IPS DF 6.9 (cell line): ENCODE measurements around the gene PTPRD.

Experiments
- DNase-seq: peaks from one replicate; pipeline ENCODE4 v3.0.0-alpha.2; 2013; ENCODE audit warnings: low read depth, low spot score
- H3K27ac ChIP-seq: one replicate; pipeline ENCODE4 v1.5.1; 2013; ENCODE audit warnings: low read length, control low read depth
- H3K27me3 ChIP-seq: 2 replicates; pipeline ENCODE4 v1.6.1; 2013; ENCODE audit warnings: mild to moderate bottlenecking, low read length; ENCODE audit not compliant: control insufficient read depth, insufficient read depth
- H3K36me3 ChIP-seq: 2 replicates; pipeline ENCODE4 v1.6.1; 2013; ENCODE audit warnings: low read length; ENCODE audit not compliant: control insufficient read depth, insufficient read depth
- H3K4me1 ChIP-seq: 2 replicates; pipeline ENCODE4 v1.6.1; 2013; ENCODE audit warnings: low read length; ENCODE audit not compliant: control insufficient read depth, insufficient read depth
- H3K4me3 ChIP-seq: 2 replicates; pipeline ENCODE4 v1.5.1; 2013; ENCODE audit warnings: mild to moderate bottlenecking, low read length
- H3K9me3 ChIP-seq: 2 replicates; pipeline ENCODE4 v1.6.1; 2013; ENCODE audit warnings: low read length, inconsistent platforms; ENCODE audit not compliant: control insufficient read depth, insufficient read depth
- WGBS: extraction: QIAGEN DNeasy Blood & Tissue Kit; methylation state at CpG from one replicate; pipeline ENCODE4 v1.1.7; 2013; ENCODE audit warnings: mixed read lengths, missing lambda C conversion rate; ENCODE audit not compliant: insufficient read length, insufficient coverage; 5-methylcytosine and 5-hydroxymethylcytosine counted together

Gene PTPRD

DNA sequence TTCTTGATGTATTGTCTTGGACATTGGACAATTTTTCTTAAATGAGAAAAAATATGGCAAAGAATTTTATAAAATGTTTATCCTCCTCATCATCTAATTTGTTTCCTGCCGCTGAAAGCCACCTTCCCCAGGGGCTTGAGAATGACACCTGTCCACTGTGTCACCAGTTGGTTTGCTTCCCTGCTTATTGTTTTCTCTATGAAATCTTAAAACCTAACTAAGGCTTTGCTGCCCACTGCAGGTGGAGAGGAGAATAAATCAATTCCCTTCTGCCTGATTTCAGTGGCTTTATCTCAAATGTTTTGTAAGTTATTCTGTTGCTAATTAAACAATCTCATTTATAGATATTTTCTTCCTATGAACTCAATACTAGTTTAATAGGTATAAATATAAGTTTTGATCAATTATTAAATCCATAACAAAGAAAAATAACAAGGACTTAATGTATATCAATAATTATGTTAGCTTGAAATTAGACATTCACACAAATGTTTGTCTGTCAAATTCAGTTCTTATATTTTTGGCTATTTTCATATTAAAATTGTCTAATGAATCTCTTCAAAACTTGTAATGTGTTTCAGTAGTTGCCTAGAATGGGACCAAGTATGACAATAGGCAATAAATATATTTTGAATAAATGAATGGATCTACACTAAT lies 822.5 kb downstream of the PTPRD start:
- Histone ChIP-seq H3K27me3 (no peaks in the 10 kb centered on the region), H3K4me3 (no peak overlapping the region), H3K9me3 (no peaks in the 10 kb centered on the region), H3K4me1 (no peaks in the 10 kb centered on the region), H3K36me3 (no peaks in the 10 kb centered on the region), H3K27ac (no peak overlapping the region)
- DNase-seq = peak; percentile 2
- WGBS = no CpG with 5 or more reads among the region's 1 CpG

DNA sequence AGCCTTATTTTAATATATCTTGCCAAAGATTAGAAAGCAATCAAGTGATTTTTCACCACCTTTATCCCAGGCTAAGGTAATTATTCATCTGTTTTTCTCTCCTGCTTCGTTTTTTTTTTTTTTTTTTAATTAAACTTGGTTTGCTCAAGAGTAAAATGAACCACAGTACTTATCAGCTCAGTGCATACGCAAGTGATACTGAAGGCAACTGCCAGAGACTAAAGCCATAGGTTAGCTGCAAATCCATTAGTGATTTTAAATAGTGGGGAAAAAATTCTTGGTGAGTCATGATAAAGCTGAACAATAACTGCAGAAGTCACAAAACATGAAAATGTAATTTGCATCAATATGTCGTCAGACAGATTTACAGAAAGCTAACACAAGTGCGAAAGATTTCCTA lies 829.1 kb downstream of the PTPRD start:
- Histone ChIP-seq H3K27ac (no peak overlapping the region), H3K9me3 (no peaks in the 10 kb centered on the region), H3K4me3 (no peak overlapping the region), H3K27me3 (no peaks in the 10 kb centered on the region), H3K36me3 (no peaks in the 10 kb centered on the region), H3K4me1 (no peaks in the 10 kb centered on the region)
- no peak for DNase-seq
- WGBS = no CpG with 5 or more reads among the region's 4 CpGs

DNA sequence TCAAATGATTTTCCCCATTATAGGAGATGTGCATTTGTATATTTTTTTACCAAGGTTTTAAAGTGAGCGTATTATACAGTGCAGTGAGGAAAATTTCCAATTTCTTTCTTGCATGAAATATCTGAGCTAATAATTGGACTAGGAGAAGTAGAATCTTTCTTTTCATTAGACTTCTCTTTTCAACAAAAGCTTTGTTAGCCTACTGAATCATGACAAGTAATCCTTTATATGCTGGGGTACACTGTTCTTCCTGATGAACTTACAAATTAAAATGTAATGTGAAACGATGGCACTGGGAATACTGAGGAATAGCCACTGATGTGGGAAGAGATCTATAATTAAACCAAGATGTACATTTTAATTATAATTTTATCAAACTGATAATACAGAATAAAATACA lies 829.6 kb downstream of the PTPRD start:
- WGBS = no CpG with 5 or more reads among the region's 2 CpGs
- no peaks in the 10 kb centered on the region for H3K4me1 ChIP-seq
- no peaks in the 10 kb centered on the region for H3K36me3 ChIP-seq
- H3K9me3 ChIP-seq = no peaks in the 10 kb centered on the region
- no peak overlapping the region for H3K27ac ChIP-seq
- no peak for DNase-seq
- H3K4me3 ChIP-seq = no peak overlapping the region
- H3K27me3 ChIP-seq = no peaks in the 10 kb centered on the region

DNA sequence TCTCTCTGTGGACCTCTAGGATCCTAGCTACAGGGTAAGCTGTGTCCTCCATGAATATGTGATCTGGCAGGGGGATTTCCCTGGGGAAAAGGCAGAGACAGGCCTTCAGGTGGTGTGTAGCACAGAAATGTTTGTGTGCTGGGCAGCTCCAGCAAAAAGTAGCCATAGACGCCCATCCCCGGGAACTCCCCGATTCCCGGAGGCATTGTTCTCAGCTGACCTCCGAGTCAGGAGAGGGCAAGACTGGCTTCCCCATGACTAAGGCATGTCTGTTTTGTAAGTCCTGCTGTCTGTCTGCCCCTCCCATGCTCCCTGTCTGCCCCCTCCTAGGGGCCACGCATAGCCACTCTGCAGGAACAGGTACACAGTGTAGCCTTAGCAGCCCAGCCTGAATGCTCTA lies 834.5 kb downstream of the PTPRD start:
- Histone ChIP-seq H3K36me3 (no peaks in the 10 kb centered on the region), H3K4me1 (no peaks in the 10 kb centered on the region), H3K27ac (no peak overlapping the region), H3K4me3 (no peak overlapping the region), H3K9me3 (no peaks in the 10 kb centered on the region), H3K27me3 (no peaks in the 10 kb centered on the region)
- no peak for DNase-seq
- no CpG with 5 or more reads among the region's 6 CpGs for WGBS

DNA sequence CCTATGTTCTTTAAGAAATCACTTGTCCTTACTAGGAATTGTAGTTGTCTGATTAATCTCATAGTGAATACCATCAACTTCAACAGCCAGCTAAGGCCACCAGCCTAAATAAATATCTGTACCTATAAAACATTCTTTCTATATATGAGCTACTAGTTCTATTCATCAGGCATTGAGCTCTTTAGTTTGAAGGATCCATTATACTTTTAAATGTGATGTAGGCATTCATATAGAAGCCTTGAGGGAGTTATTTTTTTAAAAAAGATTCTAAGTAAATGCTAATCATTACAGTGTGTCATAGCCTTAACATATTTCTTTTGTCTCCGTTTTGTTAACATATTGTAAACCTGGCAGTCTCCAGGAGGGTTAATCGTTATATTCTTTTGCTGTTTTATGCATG lies 838.3 kb downstream of the PTPRD start:
- Histone ChIP-seq H3K27me3 (no peaks in the 10 kb centered on the region), H3K9me3 (no peaks in the 10 kb centered on the region), H3K36me3 (no peaks in the 10 kb centered on the region), H3K4me3 (no peak overlapping the region), H3K4me1 (no peaks in the 10 kb centered on the region), H3K27ac (no peak overlapping the region)
- DNase-seq = no peak
- no CpG with 5 or more reads among the region's 2 CpGs for WGBS

DNA sequence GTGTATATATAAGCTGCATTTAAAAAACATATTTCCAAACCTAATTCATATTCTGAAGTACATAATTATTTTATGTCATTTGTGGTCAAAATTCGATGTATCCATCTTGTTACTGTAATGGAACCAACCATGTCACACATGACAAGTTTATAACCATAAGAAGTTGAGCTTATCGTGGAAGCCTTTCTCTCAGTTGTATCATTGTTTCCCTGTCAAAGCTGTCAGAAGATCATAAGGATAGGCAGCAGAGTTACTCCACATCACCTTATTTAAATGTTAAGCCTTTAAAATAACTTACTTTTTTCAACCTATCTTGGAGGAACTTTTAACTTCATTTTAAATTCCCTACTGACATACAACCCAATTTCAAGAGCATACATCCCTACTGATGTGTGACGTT lies 841.5 kb downstream of the PTPRD start:
- WGBS = no CpG with 5 or more reads among the region's 3 CpGs
- Histone ChIP-seq H3K27ac (no peak overlapping the region), H3K4me1 (no peaks in the 10 kb centered on the region)

DNA sequence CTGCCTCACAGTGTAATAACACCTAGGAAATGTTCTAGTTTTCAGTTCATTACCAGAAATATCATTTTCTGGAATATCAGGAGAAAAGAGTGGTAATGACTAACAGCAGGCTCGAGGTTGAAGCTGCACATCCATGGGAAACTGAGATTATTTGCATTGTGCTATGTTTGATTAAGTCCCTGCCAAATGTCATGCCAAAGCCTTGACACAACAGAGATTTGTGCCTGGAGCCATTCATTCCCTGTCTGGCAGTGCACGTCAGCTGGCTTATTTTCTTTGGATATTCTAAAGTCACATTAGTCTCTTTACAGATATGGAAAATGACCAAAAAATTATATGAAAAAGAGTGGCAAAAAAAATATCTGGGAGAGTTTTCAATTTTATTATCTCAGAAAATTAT lies 848.0 kb downstream of the PTPRD start:
- H3K9me3 ChIP-seq = no peaks in the 10 kb centered on the region
- H3K4me1 ChIP-seq = no peaks in the 10 kb centered on the region
- no peaks in the 10 kb centered on the region for H3K36me3 ChIP-seq
- no peak overlapping the region for H3K27ac ChIP-seq
- no peak overlapping the region for H3K4me3 ChIP-seq
- no peaks in the 10 kb centered on the region for H3K27me3 ChIP-seq
- WGBS = no CpG with 5 or more reads among the region's 2 CpGs
- DNase-seq = no peak

More for the DNA sequence above, 841.5 kb downstream of the PTPRD start:
- Histone ChIP-seq H3K36me3 (no peaks in the 10 kb centered on the region), H3K4me3 (no peak overlapping the region), H3K9me3 (no peaks in the 10 kb centered on the region), H3K27me3 (no peaks in the 10 kb centered on the region)
- no peak for DNase-seq

DNA sequence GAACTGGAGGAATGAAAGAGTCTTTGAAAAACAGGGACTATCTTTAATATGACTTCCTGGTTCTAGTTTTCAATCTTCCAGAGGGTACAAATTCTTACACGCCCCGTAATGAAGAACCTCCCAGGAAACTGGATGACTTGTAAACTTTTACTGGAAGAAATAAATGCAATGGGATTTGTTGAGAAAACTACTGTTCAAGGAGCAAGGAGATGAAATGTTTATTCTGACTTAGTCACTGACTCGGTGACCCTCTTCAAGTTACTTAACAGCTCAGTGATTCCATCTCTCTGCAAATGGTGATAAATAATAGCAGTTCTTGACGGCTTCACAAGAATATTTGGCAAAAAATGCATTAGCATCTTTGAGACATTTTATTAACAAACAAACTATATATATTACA lies 858.6 kb downstream of the PTPRD start:
- H3K4me1 ChIP-seq = no peaks in the 10 kb centered on the region
- no peak overlapping the region for H3K4me3 ChIP-seq
- DNase-seq = no peak
- WGBS = no CpG with 5 or more reads among the region's 4 CpGs
- no peaks in the 10 kb centered on the region for H3K36me3 ChIP-seq
- no peak overlapping the region for H3K27ac ChIP-seq
- no peaks in the 10 kb centered on the region for H3K27me3 ChIP-seq
- H3K9me3 ChIP-seq = no peaks in the 10 kb centered on the region

DNA sequence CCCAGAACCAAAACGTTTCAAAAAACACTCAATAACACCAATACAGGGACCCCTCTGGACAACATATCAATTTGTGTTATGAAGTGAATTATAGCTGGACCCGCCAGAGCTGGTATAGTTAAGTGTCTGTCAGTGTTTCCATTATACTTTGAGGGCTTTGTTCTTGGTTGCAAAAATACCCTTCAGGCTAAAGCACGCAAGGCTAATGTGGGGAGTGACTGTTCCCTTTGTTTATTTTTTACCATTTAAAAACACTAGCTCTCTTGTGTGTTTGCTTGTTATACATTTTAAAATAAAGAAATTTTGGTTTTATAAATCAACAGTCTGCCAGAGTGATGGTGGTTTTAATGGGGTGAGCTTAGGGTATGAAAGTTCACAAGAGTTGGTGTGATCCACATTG lies 859.5 kb downstream of the PTPRD start:
- no CpG with 5 or more reads among the region's 3 CpGs for WGBS
- H3K4me1 ChIP-seq = no peaks in the 10 kb centered on the region
- no peaks in the 10 kb centered on the region for H3K27me3 ChIP-seq
- no peak for DNase-seq
- H3K9me3 ChIP-seq = no peaks in the 10 kb centered on the region
- no peaks in the 10 kb centered on the region for H3K36me3 ChIP-seq
- H3K27ac ChIP-seq = no peak overlapping the region
- H3K4me3 ChIP-seq = no peak overlapping the region

DNA sequence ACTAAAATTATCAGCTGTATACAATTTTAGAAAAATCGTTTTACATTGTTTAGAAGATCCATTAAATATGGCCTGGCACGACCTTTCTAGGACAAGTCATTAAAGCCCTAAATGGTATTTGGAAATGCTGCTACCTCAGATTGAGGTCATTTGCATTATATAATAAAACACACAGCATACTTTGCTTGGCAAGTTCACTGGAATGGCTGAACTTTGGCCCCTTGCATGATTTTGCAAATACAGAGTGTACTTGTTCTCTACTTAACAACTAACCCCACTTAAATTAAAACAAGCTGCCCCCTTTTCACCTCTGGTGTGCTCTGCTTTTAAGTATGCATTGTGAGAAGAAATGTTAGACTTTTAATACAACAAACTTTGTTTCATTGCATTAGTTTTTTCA lies 860.1 kb downstream of the PTPRD start:
- H3K27me3 ChIP-seq = no peaks in the 10 kb centered on the region
- H3K4me3 ChIP-seq = no peak overlapping the region
- no peaks in the 10 kb centered on the region for H3K9me3 ChIP-seq
- DNase-seq = no peak
- no peaks in the 10 kb centered on the region for H3K36me3 ChIP-seq
- WGBS = no CpG with 5 or more reads among the region's 2 CpGs
- H3K27ac ChIP-seq = no peak overlapping the region
- H3K4me1 ChIP-seq = no peaks in the 10 kb centered on the region

DNA sequence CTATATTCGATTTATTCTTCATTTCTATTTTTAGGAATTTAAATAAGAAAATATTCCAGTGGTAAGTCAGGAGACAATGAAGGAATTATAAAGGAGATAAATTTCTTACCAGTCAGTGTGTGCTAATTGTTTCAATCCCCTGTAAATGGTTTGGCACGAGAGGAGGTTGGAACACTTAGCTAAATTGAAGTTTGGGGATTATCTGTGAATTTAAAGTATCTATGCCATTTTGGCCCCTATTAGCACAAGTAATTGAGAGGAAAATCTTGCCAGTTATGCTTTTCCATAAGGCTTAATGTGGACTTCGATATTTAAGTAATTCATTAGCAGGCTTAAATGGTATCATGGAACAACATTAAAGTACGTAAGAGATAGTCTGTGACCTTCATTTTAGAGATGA lies 860.8 kb downstream of the PTPRD start:
- Histone ChIP-seq H3K27me3 (no peaks in the 10 kb centered on the region), H3K27ac (no peak overlapping the region), H3K9me3 (no peaks in the 10 kb centered on the region), H3K4me3 (no peak overlapping the region), H3K36me3 (no peaks in the 10 kb centered on the region), H3K4me1 (no peaks in the 10 kb centered on the region)
- WGBS = no CpG with 5 or more reads among the region's 4 CpGs
- DNase-seq = no peak
